ENCODE data around the gene PEA15. TPM values are rescaled to one million over a fixed set of nuclear protein-coding genes. Genes with fewer than 3 reads are reported as not detected.

PEA15 gene
- total RNA-seq, 1 donor from 2014 or later: 197 TPM

GRCh38 chr1:160261893-160262794 is 57.0 kb downstream of the PEA15 start, which contains the start of gene DCAF8:
Gene DCAF8 (minus strand): TSS chr1:160262549. CDS start chr1:160244008, 18,541 bp downstream.
- DNase-seq (ENCODE audit: extremely low spot score, unreplicated experiment): peak; percentile 99
- TF ChIP-seq, protein P1, sequence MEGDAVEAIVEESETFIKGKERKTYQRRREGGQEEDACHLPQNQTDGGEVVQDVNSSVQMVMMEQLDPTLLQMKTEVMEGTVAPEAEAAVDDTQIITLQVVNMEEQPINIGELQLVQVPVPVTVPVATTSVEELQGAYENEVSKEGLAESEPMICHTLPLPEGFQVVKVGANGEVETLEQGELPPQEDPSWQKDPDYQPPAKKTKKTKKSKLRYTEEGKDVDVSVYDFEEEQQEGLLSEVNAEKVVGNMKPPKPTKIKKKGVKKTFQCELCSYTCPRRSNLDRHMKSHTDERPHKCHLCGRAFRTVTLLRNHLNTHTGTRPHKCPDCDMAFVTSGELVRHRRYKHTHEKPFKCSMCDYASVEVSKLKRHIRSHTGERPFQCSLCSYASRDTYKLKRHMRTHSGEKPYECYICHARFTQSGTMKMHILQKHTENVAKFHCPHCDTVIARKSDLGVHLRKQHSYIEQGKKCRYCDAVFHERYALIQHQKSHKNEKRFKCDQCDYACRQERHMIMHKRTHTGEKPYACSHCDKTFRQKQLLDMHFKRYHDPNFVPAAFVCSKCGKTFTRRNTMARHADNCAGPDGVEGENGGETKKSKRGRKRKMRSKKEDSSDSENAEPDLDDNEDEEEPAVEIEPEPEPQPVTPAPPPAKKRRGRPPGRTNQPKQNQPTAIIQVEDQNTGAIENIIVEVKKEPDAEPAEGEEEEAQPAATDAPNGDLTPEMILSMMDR (IDR thresholded peaks at IDR 0.05): no peak
- H3K9me3 Mint-ChIP-seq (ENCODE audit: unreplicated experiment): no peaks in the 10 kb centered on the region
- peak within 1 kb of the TSS; percentile 99 for H3K27ac Mint-ChIP-seq (ENCODE audit: unreplicated experiment)
- H3K4me1 Mint-ChIP-seq (ENCODE audit: unreplicated experiment): peaks cover 46% of the 10 kb centered on the region
- H3K4me3 Mint-ChIP-seq (ENCODE audit: unreplicated experiment): peak within 1 kb of the TSS; percentile 97
- H3K36me3 Mint-ChIP-seq (ENCODE audit: unreplicated experiment): no peaks in the 10 kb centered on the region
- H3K27me3 Mint-ChIP-seq (ENCODE audit: unreplicated experiment): peaks cover 18% of the 10 kb centered on the region

DNA sequence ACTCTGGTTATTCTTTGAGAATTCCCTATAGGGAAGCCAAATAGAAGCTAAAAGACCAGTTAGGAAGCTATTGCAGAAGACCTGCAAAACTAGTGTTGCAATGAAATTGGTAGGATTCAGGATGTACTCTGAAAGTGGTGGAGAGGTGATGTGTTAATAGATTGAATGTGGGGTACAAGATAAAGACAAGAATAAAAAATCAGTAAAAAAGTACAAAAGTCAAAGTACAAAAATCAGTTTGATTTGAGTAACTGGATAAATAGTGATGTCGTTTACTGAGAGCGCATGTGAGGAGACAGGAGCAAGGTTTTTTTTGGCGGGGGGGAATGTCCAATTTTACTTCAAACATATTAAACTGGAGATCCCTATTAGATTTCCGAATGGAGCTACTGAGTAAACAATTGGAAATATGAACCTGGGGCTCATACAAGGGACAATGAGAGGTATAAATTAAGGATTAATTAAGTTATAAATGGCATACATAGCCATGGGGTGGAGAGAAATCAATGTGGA is 59.7 kb downstream of the PEA15 start:
- Mint-ChIP-seq H3K4me3 (ENCODE audit: unreplicated experiment) (no peak overlapping the region), H3K27ac (ENCODE audit: unreplicated experiment) (no peak overlapping the region), H3K9me3 (ENCODE audit: unreplicated experiment) (no peaks in the 10 kb centered on the region), H3K36me3 (ENCODE audit: unreplicated experiment) (no peaks in the 10 kb centered on the region), H3K4me1 (ENCODE audit: unreplicated experiment) (peaks cover 26% of the 10 kb centered on the region), H3K27me3 (ENCODE audit: unreplicated experiment) (peaks cover 23% of the 10 kb centered on the region)
- TF ChIP-seq, protein P1 (IDR thresholded peaks at IDR 0.05): no peak
- no peak for DNase-seq (ENCODE audit: extremely low spot score, unreplicated experiment)

Other genes starting within 250 kb of the PEA15 start
- gene PIGM, start 173.4 kb upstream of the PEA15 start, total RNA-seq: 7.6 and 7.7 TPM in 2 replicates
- gene KCNJ10, start 135.2 kb upstream of the PEA15 start, total RNA-seq: not detected in 2 replicates
- gene KCNJ9, start 123.8 kb upstream of the PEA15 start, total RNA-seq: not detected in 2 replicates
- 24.0 and 26.6 TPM in 2 replicates for gene IGSF8, start 106.8 kb upstream of the PEA15 start, total RNA-seq
- gene ATP1A2, start 89.6 kb upstream of the PEA15 start, total RNA-seq: 8.2 and 8.5 TPM in 2 replicates
- gene ATP1A4, start 53.8 kb upstream of the PEA15 start, total RNA-seq: not detected in 2 replicates
- not detected in 2 replicates for gene CASQ1, start 14.8 kb upstream of the PEA15 start, total RNA-seq
- gene DCAF8, start 57.2 kb downstream of the PEA15 start, total RNA-seq: 152 and 163 TPM in 2 replicates
- 56.8 and 60.8 TPM in 2 replicates for gene PEX19, start 79.7 kb downstream of the PEA15 start, total RNA-seq
- gene COPA, start 137.9 kb downstream of the PEA15 start, total RNA-seq: 236 and 241 TPM in 2 replicates
- gene NCSTN, start 138.0 kb downstream of the PEA15 start, total RNA-seq: 126 and 132 TPM in 2 replicates
- gene NHLH1, start 161.7 kb downstream of the PEA15 start, total RNA-seq: 0.16 and 0.31 TPM in 2 replicates
- gene VANGL2, start 195.2 kb downstream of the PEA15 start, total RNA-seq: 16.4 and 17.7 TPM in 2 replicates